Measurements from ENCODE around the gene DLEC1. TPM values are rescaled to one million over a fixed set of nuclear protein-coding genes. Genes with fewer than 3 reads are reported as not detected.

Gene DLEC1, protein sequence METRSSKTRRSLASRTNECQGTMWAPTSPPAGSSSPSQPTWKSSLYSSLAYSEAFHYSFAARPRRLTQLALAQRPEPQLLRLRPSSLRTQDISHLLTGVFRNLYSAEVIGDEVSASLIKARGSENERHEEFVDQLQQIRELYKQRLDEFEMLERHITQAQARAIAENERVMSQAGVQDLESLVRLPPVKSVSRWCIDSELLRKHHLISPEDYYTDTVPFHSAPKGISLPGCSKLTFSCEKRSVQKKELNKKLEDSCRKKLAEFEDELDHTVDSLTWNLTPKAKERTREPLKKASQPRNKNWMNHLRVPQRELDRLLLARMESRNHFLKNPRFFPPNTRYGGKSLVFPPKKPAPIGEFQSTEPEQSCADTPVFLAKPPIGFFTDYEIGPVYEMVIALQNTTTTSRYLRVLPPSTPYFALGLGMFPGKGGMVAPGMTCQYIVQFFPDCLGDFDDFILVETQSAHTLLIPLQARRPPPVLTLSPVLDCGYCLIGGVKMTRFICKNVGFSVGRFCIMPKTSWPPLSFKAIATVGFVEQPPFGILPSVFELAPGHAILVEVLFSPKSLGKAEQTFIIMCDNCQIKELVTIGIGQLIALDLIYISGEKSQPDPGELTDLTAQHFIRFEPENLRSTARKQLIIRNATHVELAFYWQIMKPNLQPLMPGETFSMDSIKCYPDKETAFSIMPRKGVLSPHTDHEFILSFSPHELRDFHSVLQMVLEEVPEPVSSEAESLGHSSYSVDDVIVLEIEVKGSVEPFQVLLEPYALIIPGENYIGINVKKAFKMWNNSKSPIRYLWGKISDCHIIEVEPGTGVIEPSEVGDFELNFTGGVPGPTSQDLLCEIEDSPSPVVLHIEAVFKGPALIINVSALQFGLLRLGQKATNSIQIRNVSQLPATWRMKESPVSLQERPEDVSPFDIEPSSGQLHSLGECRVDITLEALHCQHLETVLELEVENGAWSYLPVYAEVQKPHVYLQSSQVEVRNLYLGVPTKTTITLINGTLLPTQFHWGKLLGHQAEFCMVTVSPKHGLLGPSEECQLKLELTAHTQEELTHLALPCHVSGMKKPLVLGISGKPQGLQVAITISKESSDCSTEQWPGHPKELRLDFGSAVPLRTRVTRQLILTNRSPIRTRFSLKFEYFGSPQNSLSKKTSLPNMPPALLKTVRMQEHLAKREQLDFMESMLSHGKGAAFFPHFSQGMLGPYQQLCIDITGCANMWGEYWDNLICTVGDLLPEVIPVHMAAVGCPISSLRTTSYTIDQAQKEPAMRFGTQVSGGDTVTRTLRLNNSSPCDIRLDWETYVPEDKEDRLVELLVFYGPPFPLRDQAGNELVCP (N-terminal part only)
- under 1 TPM; 0.26 to 0.60 TPM for total RNA-seq

DNA sequence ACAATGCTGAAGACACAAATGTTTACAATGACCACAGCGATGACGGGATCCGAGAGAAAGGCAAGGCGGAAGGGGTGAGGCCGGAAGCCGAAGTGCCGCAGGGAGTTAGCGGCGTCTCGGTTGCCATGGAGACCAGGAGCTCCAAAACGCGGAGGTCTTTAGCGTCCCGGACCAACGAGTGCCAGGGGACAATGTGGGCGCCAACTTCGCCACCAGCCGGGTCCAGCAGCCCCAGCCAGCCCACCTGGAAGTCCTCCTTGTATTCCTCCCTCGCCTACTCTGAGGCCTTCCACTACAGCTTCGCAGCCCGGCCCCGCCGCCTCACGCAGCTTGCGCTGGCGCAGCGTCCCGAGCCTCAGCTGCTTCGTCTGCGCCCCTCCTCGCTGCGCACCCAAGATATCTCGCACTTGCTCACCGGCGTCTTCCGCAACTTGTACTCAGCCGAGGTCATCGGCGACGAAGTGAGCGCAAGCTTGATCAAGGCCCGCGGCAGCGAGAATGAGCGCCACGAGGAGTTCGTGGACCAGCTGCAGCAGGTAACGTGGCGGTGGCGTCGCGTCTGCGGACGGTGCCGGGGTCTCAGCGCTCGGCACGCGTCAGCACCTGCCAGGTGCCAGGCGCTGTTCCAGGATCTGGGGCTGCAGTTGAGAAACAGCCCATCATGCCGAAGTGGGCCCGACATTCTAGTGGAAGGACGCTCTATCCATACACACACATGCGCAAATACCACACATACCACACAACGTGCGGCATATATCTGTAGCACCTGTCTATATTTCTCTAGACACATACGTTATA lies at the start of gene DLEC1:
Gene DLEC1 (plus strand): TSS at position 108 of the 798 bp plus-strand sequence. CDS start 18 bp downstream, at position 126.
- H3K4me1 Mint-ChIP-seq (ENCODE audit: low read depth), result peaks cover 38% of the 10 kb centered on the region
- peak; percentile 95 for DNase-seq
- ChIA-PET CTCF (interaction anchor here (0.7 to 2.4 kb wide), 12 partner anchors 9 to 482 kb away, joined by 3 to 12 read pairs (median 5); partner anchors contain the start of genes ACAA1, EXOG and PLCD1), POLR2A (interaction anchor here (1.0 to 2.7 kb wide), 5 partner anchors 10 to 457 kb away, joined by 3 to 13 read pairs (median 6); partner anchors contain the start of genes EXOG, MYD88, OXSR1 and PLCD1)
- peaks cover 8% of the 10 kb centered on the region for H3K27me3 Mint-ChIP-seq (ENCODE audit: low read depth)
- no peaks in the 10 kb centered on the region for H3K9me3 Mint-ChIP-seq (ENCODE audit: insufficient read depth)
- peak within 1 kb of the TSS; percentile 96 for H3K27ac Mint-ChIP-seq
- H3K4me3 Mint-ChIP-seq, result peak within 1 kb of the TSS; percentile 80
- ATAC-seq, result peak; percentile 78
- peaks cover 6% of the 10 kb centered on the region for H3K36me3 Mint-ChIP-seq (ENCODE audit: low read depth)

DNA sequence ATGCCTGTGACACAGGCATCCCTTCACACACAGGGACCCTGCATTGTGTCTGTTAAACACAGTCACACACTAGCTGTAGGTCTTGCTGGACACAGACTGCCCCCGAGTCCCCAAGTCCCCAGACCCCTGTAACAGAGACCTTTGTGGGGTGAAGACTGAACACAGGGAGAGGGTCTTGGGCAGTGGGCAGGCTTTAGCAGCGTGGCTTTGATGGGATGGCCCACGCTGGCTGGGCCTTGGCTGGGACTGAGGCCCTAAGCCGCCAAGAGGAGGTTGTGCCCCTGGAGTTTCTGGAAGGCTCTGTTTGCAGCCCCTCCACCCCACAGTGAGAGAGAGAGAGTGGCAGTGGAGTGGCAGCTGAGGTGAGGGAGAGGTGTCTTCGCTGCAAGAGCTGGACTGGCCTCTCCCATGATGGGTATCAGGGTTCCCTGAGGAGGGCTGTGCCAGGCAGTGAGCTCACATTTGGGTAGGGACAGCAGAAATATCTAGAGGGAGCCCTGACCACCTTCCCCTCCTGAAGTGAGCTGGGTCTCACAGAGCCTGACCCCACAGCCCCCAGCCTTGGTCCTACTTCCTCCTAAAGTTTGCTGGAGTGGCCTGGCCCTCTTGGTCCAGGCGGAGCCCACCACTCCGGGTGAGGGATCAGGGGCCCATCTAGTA lies 49.1 kb upstream of the DLEC1 start:
- H3K4me1 Mint-ChIP-seq (ENCODE audit: low read depth), result peaks cover 16% of the 10 kb centered on the region
- H3K27ac Mint-ChIP-seq, result no peak overlapping the region
- ChIA-PET POLR2A (no interaction called here), CTCF (no interaction called here)
- no peaks in the 10 kb centered on the region for H3K9me3 Mint-ChIP-seq (ENCODE audit: insufficient read depth)
- H3K27me3 Mint-ChIP-seq (ENCODE audit: low read depth), result peaks cover 3% of the 10 kb centered on the region
- no peak overlapping the region for H3K4me3 Mint-ChIP-seq
- no peaks in the 10 kb centered on the region for H3K36me3 Mint-ChIP-seq (ENCODE audit: low read depth)
- no peak for DNase-seq
- no peak for ATAC-seq

DNA sequence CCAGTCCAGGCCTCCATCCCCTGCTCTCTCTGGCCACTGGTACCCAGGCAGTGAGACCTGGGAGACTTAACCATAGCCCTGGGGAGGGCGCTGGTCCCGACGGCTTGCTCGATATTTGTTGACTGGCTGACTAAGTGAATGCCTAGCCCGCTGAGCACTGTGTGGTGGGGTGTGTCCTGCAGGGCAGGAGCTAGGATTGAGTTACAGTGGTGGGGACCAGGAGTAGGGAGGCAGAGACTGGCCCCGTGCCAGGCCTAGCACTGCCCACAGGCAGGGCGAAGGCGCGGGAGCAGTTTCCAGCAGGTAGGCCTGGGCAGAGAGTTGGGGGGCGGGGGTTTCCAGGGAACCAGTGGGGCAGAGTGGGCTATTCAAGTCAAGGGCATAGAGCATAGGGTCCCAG lies 48.5 kb upstream of the DLEC1 start, which contains the start of gene VILL:
Gene VILL (plus strand): TSS at position 260 of the 400 bp plus-strand sequence. CDS start 2,887 bp downstream, outside the sequence.
- H3K4me3 Mint-ChIP-seq, result no peak within 1 kb of the TSS
- peaks cover 3% of the 10 kb centered on the region for H3K27me3 Mint-ChIP-seq (ENCODE audit: low read depth)
- peaks cover 21% of the 10 kb centered on the region for H3K4me1 Mint-ChIP-seq (ENCODE audit: low read depth)
- ATAC-seq (no peak), DNase-seq (no peak)
- peaks cover 5% of the 10 kb centered on the region for H3K36me3 Mint-ChIP-seq (ENCODE audit: low read depth)
- POLR2A ChIA-PET, result no interaction called here
- H3K27ac Mint-ChIP-seq, result no peak within 1 kb of the TSS
- H3K9me3 Mint-ChIP-seq (ENCODE audit: insufficient read depth), result no peaks in the 10 kb centered on the region
- CTCF ChIA-PET, result no interaction called here

DNA sequence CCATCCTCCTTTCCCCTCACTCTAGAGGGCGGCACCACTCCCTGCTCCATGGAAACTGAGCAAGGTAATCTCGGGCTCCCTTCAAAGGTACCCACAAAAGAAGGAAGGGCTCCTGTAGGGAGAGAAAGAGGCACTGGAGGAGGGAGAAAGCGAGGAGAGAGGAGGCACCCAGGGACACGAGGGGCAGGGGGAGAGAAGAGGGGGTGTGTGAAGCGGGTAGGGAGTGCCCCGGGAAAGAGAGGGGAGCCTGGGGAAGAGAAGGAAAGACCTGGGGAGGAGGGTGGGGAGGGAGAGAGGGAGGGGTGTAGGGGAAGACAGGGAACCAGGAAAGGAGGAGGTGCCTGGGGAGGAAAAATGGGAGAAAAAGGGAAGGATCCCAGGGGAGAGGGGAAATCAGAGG lies 47.9 kb upstream of the DLEC1 start:
- DNase-seq (no peak), ATAC-seq (no peak)
- Mint-ChIP-seq H3K9me3 (ENCODE audit: insufficient read depth) (no peaks in the 10 kb centered on the region), H3K4me3 (no peak overlapping the region), H3K4me1 (ENCODE audit: low read depth) (peaks cover 27% of the 10 kb centered on the region), H3K36me3 (ENCODE audit: low read depth) (peaks cover 11% of the 10 kb centered on the region), H3K27ac (no peak overlapping the region), H3K27me3 (ENCODE audit: low read depth) (peaks cover 3% of the 10 kb centered on the region)
- ChIA-PET CTCF (no interaction called here), POLR2A (no interaction called here)

DNA sequence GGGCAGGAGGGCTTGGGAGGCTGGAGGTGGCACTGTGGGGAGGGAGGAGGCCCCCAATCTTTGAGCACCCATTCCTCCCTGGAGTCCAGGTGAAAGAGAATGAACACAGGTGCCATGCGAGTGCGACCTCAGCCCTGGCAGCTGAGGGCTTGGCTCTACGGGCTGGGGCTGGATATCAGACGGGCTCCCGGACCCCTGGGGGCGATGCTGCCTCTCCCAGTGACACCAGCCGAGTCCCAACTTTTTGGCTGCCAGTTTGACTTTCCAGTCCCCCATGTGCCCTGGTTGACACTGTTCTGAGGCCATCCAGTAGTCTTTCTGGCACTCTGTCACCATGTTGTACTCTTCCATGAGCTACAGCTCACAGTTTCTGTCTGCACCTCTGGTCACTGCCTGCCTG lies 47.2 kb upstream of the DLEC1 start:
- Mint-ChIP-seq H3K27me3 (ENCODE audit: low read depth) (peaks cover 3% of the 10 kb centered on the region), H3K9me3 (ENCODE audit: insufficient read depth) (no peaks in the 10 kb centered on the region), H3K4me3 (no peak overlapping the region), H3K36me3 (ENCODE audit: low read depth) (peaks cover 18% of the 10 kb centered on the region), H3K4me1 (ENCODE audit: low read depth) (peaks cover 34% of the 10 kb centered on the region), H3K27ac (no peak overlapping the region)
- ChIA-PET CTCF (interaction anchor here (1.0 kb wide), 1 partner anchor 17 kb away, joined by 5 read pairs; no protein-coding TSS in a partner anchor), POLR2A (interaction anchor here (1.4 kb wide), 1 partner anchor 47 kb away, joined by 3 read pairs; the partner anchor contains the start of gene DLEC1)
- DNase-seq (no peak), ATAC-seq (no peak)

DNA sequence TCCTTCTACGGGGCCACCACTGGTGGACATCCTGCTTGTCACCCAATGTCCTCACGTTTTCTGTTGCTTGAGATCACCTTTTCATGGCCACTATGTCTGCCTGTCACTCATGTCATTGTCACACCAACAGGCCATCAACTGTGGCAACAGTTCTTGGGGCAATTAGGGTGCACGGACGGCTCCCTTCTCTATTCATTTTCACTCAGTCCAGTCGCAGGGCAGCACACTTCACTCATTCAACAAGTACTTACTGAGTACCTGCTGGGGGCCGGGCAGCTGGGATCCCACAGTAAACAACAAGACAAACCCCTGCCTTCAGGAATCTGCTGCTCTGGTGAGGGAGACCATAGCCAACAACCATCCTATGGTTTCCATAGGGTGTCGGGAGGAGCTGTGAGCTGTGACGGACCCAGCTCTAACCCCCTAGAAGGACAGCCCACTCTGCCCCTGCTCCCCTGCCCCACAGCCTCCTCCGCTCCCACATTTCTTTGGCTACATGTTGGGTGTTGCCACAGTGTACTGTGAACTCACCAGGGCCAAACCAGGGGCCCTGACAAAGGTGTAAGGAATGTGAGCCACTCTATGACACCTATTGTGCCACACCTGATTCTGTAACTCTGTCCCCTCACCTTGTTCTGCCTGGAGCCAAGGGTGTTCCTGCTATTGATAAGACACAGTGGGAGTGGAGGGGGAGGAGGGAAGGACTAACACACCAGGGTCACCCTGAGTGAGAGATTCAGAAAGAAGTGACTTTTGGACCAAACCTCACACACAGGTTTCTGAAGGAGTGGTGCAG lies 46.5 kb upstream of the DLEC1 start:
- no peak for ATAC-seq
- H3K9me3 Mint-ChIP-seq (ENCODE audit: insufficient read depth), result no peaks in the 10 kb centered on the region
- ChIA-PET CTCF (interaction anchor here (1.0 to 1.2 kb wide), 3 partner anchors 18 to 25 kb away, joined by 3 to 5 read pairs (median 5); no protein-coding TSS in a partner anchor), POLR2A (interaction anchor here (1.4 kb wide), 1 partner anchor 47 kb away, joined by 3 read pairs; the partner anchor contains the start of gene DLEC1)
- H3K4me3 Mint-ChIP-seq, result peak overlapping the region; percentile 91
- DNase-seq, result no peak
- H3K36me3 Mint-ChIP-seq (ENCODE audit: low read depth), result peaks cover 20% of the 10 kb centered on the region
- peak overlapping the region; percentile 2 for H3K27ac Mint-ChIP-seq
- peaks cover 39% of the 10 kb centered on the region for H3K4me1 Mint-ChIP-seq (ENCODE audit: low read depth)
- peaks cover 3% of the 10 kb centered on the region for H3K27me3 Mint-ChIP-seq (ENCODE audit: low read depth)

DNA sequence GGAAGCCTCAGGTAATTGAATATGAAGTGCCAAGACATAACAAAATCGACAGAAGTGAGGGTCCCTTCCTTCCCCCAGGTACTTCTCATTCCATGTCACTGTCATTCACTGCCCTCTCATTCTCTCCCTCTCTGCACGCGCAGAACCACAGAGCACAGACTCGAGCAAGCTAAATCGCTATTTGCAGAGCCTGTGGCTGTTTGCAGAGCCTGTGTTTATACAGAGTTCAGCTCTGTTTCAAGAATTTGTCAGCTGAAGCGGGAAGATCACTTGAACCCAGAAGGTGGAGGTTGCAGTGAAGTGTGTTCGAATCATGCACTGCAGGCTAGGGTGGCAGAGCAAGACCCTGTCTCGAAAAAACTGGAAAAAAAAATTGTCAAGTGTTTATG lies 45.9 kb upstream of the DLEC1 start:
- DNase-seq (no peak), ATAC-seq (no peak)
- CTCF ChIA-PET, result interaction anchor here (1.0 to 1.2 kb wide), 2 partner anchors 19 to 26 kb away, joined by 3 to 5 read pairs; no protein-coding TSS in a partner anchor
- no peak overlapping the region for H3K27ac Mint-ChIP-seq
- POLR2A ChIA-PET, result interaction anchor here (1.4 kb wide), 1 partner anchor 46 kb away, joined by 3 read pairs; the partner anchor contains the start of gene DLEC1
- H3K4me1 Mint-ChIP-seq (ENCODE audit: low read depth), result peaks cover 43% of the 10 kb centered on the region
- H3K4me3 Mint-ChIP-seq, result peak overlapping the region; percentile 91
- H3K36me3 Mint-ChIP-seq (ENCODE audit: low read depth), result peaks cover 24% of the 10 kb centered on the region
- H3K9me3 Mint-ChIP-seq (ENCODE audit: insufficient read depth), result no peaks in the 10 kb centered on the region
- H3K27me3 Mint-ChIP-seq (ENCODE audit: low read depth), result peaks cover 3% of the 10 kb centered on the region

DNA sequence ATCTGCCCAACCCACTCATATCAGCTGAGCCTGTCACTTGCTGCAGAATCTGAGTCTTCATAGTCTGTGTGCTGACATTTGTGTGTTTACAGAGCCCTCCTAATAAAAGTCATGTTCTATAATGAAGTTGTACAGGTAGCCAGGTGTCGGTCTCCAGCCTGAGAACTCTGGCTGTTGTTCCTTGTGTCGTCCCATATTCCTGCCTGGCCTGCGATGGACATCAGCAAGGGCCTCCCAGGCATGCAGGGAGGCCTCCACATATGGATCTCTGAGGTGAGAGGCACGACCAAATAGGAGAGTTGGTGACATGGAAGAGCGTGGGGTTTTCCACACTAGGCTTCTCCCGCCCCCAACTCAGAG lies 45.6 kb upstream of the DLEC1 start:
- Mint-ChIP-seq H3K4me3 (peak overlapping the region; percentile 91), H3K9me3 (ENCODE audit: insufficient read depth) (no peaks in the 10 kb centered on the region), H3K36me3 (ENCODE audit: low read depth) (peaks cover 28% of the 10 kb centered on the region), H3K27me3 (ENCODE audit: low read depth) (peaks cover 3% of the 10 kb centered on the region), H3K4me1 (ENCODE audit: low read depth) (peaks cover 47% of the 10 kb centered on the region), H3K27ac (peak overlapping the region; percentile 93)
- POLR2A ChIA-PET, result no interaction called here
- CTCF ChIA-PET, result interaction anchor here (1.0 to 1.2 kb wide), 2 partner anchors 19 to 26 kb away, joined by 3 to 5 read pairs; no protein-coding TSS in a partner anchor
- ATAC-seq, result no peak
- DNase-seq, result no peak

DNA sequence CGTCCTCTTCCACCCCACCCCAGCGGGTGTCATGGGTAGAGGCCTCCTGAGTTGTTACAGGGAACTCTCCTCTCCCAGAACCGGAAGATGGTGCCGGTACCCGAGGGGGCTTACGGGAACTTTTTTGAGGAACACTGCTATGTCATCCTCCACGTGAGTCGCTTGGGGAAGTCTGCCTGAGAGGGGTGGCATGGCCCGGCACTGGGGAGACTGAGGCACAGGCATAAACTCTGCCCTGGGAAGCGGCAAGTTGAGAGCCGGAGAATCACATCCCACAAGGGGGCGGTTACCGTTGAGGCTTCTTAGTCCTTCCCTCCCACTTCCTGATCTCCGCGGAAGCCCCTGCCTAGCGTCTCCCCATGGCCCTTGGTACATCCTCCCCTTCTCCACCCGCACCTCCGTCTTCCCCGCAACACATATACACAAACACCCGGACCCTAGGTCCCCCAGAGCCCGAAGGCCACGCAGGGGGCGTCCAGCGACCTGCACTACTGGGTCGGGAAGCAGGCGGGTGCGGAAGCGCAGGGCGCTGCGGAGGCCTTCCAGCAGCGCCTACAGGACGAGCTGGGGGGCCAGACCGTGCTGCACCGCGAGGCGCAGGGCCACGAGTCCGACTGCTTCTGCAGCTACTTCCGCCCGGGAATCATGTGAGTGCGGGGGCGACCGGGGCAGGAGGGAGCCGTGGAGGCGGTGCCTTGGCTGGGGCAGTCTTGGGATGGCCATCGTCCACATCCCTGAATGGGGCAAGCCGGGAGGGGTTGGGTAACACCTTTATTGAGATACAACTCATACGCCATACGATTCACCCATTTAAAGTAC lies 45.0 kb upstream of the DLEC1 start:
- ChIA-PET POLR2A (no interaction called here), CTCF (interaction anchor here (0.6 to 1.2 kb wide), 5 partner anchors 11 to 502 kb away, joined by 3 to 5 read pairs (median 3); partner anchors contain the start of gene EXOG)
- peaks cover 3% of the 10 kb centered on the region for H3K27me3 Mint-ChIP-seq (ENCODE audit: low read depth)
- H3K4me3 Mint-ChIP-seq, result peak overlapping the region; percentile 91
- H3K27ac Mint-ChIP-seq, result peak overlapping the region; percentile 93
- H3K9me3 Mint-ChIP-seq (ENCODE audit: insufficient read depth), result no peaks in the 10 kb centered on the region
- ATAC-seq (peak; percentile 71), DNase-seq (peak; percentile 72)
- peaks cover 28% of the 10 kb centered on the region for H3K36me3 Mint-ChIP-seq (ENCODE audit: low read depth)
- H3K4me1 Mint-ChIP-seq (ENCODE audit: low read depth), result peaks cover 51% of the 10 kb centered on the region

Data from activated CD8-positive, alpha-beta T cell treated with anti-CD3 and anti-CD28 coated beads, Interleukin-2, amount 10 ng/mL, durations not matched to agents 7 days and 5 days (primary cell).